GM21381 (cell line): ENCODE data around the gene IFIT1B.

Experiments used
- ATAC-seq: cut with Tn5 transposase; IDR thresholded peaks from one replicate; pipeline ENCODE4 v1.9.1; 2021; ENCODE audit warnings: mild to moderate bottlenecking, moderate library complexity; ENCODE audit not compliant: unreplicated experiment

The IFIT1B gene

GRCh38 chr10:89348481-89348880 lies 29.4 kb upstream of the IFIT1B start:
- no peak for ATAC-seq

DNA sequence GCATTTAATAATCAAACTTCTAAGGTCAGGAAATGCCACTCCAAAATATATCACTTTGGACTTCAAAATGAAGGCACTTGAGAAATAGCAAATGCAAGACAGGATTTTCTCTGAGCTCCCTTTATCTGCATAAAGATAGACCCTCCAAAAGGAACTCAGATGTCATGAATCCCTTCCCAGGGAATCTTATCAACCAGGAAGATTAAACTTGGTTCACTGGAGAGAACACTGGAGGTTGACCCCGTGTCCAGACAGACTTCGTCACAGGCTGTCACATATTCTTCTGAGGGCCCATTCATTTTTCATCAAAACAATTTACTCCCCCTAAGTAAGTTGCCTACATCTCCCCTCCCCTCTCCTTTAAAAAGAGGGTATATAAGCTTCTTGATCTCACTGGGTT lies 28.9 kb upstream of the IFIT1B start:
- ATAC-seq, result no peak

GRCh38 chr10:89350631-89351315 lies 27.1 kb upstream of the IFIT1B start:
- ATAC-seq, result peak; percentile 35

GRCh38 chr10:89351412-89351779 lies 26.5 kb upstream of the IFIT1B start:
- ATAC-seq, result peak; percentile 81

- peak; percentile 48 for ATAC-seq
Observed at GRCh38 chr10:89351780-89352597, 25.9 kb upstream of the IFIT1B start.

GRCh38 chr10:89352802-89353201 lies 25.1 kb upstream of the IFIT1B start:
- no peak for ATAC-seq

DNA sequence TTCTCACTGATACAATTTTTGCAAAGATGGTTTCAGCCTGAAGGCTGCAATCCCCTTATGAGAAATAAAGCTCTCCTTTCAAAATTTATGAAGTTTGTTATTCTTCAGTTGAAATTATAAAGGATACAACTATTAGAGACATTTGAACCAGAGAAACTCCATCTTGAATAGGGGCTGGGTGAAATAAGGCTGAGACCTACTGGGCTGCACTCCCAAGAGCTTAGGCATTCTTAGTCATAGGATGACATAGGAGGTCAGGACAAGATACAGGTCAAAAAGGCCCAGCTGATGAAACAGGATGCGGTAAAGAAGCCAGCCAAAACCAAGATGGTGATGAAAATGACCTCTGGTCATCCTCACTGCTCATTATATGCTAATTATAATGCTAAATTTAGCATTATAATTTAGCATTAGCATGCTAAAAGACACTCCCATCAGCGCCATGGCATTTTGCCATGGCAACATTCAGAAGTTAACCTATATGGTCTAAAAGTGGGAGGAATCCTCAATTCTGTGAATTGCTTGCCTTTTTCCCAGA lies 22.4 kb upstream of the IFIT1B start:
- ATAC-seq, result no peak

GRCh38 chr10:89357096-89357495 lies 20.8 kb upstream of the IFIT1B start:
- ATAC-seq, result no peak

DNA sequence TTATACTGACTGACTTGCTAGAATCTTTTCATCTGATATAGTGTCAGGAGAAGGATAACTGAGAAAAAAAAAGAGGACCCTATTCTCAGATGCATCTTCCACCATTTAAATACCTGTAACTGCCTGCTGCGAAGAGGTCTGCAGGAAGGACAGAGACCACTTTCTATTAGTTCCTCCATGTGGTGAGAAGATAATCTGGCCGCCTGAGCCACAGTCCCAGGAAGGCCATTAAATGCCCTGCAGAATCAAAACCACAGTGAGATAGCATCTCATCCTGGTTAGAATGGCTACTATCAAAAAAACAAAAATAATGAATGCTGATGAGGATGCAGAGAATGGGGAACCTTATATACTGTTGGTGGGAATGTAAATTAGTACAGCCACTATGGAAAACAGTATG lies 19.9 kb upstream of the IFIT1B start:
- ATAC-seq, result no peak

GRCh38 chr10:89360157-89360556 lies 17.7 kb upstream of the IFIT1B start:
- ATAC-seq, result no peak

DNA sequence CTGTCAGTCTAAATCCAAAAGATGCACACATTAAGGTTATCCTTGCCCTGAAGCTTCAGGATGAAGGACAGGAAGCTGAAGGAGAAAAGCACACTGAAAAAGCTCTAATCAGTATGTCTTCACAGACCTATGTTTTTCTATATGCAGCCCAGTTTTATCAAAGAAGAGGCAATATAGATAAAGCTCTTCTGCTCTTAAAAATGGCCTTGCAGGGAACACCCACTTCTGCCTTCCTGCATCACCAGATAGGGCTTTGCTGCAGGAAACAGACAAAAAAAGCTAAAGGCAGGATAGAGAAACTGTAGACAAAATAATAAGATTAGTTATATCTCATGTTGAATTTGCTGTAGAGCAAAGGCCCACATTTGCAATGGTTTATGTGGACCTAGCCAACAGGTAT lies 14.9 kb upstream of the IFIT1B start:
- ATAC-seq, result no peak

- peak; percentile 37 for ATAC-seq
Observed at GRCh38 chr10:89363729-89364442, 14.0 kb upstream of the IFIT1B start.

- ATAC-seq, result peak; percentile 24
Observed at GRCh38 chr10:89364531-89364930, 13.3 kb upstream of the IFIT1B start.

DNA sequence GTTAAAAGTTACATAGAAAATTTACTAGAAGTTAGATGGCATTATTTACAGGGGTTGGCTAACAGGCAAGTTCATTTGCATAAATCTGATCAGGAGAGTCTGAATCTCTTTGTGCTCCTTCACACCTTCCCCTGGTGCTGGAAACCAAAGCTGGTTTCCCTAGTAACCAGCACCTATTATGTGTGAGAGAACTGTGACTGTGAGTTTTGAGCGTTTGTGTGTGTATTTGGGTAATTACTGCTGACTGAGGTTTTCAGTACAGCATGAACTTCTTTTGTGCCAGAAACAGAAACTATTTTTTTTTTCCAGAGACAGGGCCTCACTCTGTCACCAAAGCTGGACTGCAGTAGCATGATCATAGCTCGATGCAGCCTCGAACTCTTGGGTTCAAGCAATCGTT lies 10.3 kb upstream of the IFIT1B start:
- peak; percentile 79 for ATAC-seq

DNA sequence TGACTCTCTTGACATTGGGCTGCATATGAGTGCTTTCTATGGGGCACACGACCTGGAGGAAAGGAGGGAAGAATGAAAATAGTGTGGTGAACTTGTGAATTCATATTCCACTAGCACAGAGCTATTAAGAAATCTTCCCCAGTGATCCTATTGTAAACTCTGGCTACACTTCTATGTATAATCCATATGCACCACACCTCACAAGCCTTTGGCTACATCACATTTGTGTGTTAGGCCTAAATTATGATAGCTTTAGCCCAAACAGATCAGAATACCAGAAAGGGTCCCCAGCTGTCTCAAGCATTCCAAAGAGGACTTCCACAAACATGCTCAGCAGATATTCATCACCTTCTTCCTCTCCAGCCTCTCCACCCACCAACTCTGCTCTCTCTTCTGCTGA lies 9.7 kb upstream of the IFIT1B start:
- ATAC-seq, result no peak

DNA sequence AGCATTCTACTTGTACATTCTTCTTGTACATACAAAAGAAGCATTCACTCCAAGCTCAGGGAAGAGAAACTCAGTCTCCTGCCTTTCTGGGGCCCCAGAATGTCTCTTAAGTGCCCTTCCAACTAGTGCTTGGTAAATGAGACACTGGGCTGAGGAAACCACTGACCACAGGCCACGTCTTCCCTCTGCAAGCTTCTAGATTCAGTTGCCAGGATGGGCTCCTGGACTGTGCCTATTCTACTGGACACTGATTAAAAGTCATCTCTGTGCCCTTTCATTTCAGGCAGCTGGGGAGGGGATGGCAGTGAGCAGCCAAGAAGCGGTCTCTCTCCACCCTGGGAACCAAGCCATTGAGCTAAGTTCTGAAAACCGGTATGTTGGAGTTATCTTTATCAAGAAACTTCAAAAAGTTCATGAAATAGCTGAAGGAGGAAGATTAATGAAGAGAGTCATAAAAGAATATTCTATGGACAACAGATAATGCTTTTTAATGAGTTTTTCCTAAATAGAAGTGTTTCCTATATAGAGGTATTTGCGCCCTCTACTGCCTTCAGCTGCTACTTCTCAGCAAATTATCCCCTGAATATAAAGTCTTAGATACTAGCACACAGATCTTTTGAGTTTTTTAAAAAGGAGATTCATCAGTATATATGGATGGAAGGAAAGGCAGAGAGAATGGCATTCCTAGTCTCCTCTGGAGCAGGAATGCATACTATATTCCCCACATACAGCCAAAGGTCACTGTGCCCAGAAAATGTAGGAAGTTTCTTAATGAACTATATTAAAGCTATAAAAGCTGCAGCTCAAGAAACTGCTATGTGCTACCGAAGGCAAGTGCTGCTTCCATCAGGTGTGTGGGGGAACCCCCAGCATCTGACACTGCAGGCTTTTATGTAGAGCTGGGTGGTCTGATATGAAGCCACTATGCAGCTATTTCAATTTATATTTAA lies 8.4 kb upstream of the IFIT1B start:
- no peak for ATAC-seq

GRCh38 chr10:89371079-89371478 lies 6.8 kb upstream of the IFIT1B start:
- no peak for ATAC-seq

- no peak for ATAC-seq
Observed at GRCh38 chr10:89371987-89372386, 5.9 kb upstream of the IFIT1B start.

- ATAC-seq, result no peak
Observed at GRCh38 chr10:89373916-89374711, 3.7 kb upstream of the IFIT1B start.

GRCh38 chr10:89374713-89375141 lies 3.1 kb upstream of the IFIT1B start:
- ATAC-seq, result no peak
